DMS53 treated with DMSO at 0.1 percent for 48 hours (cell line): ENCODE data around the gene FCRLB.
"Not testable (repeated sequence)": the region's sequence is repeated elsewhere in the genome, so short reads cannot be mapped to it uniquely, and the experiment has no call there.

Source experiments
- DNase-seq: peaks from one replicate; lab custom pipeline; 2025; ENCODE audit not compliant: unreplicated experiment; lab: John Stamatoyannopoulos, UW

FCRLB gene

DNA sequence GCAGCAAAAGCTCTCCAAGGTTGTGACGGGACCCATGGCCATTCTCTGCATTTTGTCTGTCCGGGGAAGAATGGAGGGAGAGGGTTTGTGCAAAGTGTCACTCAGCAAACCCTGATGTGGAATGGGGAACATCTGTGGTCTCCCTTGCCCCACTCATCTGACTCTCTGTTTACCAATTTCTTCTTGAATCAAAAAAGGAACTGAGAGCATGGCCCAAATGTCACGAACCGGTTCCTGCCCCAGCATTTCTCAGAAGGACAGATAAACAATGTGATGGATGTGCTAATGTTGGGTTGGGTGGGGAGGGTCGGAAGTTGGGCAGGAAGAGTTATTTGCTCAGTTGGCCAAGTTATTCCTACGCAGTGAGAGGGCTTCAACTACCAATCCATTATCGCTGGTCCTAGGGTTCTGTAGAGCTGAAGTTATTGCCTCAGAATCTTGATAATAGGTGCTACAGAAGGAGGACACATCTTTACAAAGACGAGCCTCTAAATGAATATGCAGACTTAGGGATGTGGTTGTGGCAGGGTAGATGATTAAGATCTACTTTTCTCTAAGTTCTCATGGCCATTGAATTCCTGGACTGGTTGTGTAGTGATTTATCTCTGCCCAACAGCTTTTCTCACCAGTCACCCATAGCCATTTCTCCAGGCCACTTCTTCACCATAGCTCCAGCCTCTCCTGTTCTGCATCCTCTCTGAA is 18.7 kb downstream of the FCRLB start:
- no peak for DNase-seq

DNA sequence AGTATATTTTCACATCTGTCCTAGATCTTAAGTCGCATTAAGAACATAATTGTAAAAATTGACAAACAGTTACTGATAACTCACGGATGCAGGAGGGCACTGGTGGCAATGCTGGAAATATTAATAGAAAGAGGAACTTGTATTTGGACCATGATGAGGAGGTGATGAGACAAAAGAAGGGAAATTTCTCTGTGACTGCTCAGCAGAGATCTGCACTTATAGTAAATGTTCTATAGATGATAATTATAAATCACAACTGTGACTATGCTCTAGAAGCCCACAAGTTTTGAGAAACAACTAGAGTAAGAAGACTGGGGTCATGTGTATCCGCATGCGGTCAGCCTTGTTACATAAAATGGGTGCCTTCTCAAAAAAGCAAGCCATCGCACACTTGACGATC is 19.6 kb downstream of the FCRLB start:
- no peak for DNase-seq

DNA sequence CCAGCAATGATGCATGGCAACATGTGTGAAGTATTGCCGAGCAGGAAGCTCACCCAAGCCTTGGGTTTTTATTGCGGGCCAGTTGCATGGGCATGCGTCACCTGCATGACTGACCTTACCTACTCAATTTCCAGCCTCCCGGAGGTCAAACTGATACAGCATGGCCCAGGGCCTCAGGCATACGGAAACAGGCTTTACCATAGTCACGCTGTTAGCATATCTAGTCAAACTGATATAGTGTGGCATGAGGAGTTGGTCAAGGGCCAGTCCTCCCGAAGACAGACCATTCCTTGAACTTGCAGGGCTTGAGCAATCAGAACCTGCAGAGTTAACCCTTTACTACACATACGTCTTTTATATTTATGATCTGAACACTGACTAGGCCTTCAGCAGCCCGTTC is 21.9 kb downstream of the FCRLB start:
- DNase-seq = no peak

DNA sequence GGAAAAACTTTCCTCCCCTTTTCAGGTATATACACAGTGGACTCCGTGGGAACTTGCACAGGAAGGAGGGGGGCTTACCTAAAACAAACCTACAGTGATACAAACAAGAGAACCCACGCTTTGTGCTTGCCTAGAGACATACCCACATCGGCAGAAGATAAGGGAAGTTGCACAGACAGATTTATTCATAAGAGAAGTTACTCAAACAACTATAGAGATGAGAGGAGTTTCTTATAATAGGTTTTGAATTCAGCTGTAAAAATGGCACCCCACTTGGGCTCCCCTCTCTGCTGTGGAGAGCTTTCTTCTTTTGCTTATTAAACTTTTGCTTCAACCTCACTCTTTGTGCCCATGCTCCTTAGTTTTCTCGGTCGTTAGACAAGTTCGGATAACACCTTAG is 26.5 kb downstream of the FCRLB start:
- no peak for DNase-seq

DNA sequence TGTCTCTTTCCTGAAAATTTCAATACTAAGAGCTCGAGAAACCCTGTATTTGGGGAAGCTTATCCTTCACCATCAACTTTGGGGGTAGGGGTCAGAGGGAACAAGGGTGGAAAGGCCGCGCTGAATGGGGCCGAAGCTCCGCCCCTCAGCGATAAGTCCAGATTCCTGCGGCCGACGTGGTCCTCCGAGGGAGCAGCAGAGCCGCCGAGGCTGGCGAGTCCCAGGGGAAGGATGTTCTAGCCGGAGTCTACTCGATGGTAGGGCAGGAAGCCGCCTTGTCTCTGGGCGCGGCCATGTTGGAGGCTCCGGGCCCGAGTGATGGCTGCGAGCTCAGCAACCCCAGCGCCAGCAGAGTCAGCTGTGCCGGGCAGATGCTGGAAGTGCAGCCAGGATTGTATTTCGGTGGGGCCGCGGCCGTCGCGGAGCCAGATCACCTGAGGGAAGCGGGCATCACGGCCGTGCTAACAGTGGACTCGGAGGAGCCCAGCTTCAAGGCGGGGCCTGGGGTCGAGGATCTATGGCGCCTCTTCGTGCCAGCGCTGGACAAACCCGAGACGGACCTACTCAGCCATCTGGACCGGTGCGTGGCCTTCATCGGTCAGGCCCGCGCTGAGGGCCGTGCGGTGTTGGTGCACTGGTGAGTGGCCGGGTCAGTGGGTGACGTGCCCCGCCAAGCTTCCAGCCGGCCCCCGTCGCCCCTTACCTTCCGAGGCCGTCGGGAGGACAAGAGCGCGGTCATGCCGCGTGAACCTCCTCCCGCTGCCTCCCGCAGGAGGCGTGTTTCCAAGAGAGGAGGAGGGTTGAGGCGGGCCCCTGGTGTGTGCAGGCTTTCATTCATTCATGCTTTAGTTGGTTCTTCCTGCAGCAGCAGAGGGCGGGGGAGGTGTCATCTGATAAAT is 28.4 kb downstream of the FCRLB start, which contains the start of gene DUSP12:
Gene DUSP12, plus strand, starts transcription at position 278 of the 899 bp plus-strand sequence. Its CDS starts 16 bp downstream, at position 294.
- peak; percentile 91 for DNase-seq

DNA sequence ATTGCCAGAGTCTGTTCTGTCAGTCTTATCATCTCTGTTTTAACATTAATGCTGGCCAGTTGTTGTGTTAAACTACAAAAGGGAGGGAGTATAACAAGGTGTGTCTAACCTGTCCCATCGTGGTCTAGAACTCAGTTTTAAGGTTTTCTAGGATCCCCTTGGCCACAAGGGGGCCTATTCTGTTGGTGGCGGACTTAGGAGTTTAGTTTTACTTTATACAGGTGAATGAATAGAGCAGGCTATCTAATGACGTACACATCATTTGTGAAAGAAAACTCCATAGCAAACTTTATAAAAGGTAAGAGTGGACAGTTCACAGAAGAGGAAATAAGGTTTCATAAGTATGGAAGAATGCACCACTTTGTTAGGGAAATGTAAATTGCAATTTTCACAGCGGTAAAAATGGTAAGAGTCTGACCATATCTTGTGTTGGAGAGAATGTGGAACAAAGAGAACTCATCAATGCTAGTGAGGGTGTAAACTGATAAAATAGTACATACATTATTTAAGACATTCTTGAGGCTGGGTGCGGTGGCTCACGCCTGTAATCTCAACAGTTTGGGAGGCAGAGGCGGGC is 42.3 kb downstream of the FCRLB start:
- DNase-seq = peak; percentile 32

DNA sequence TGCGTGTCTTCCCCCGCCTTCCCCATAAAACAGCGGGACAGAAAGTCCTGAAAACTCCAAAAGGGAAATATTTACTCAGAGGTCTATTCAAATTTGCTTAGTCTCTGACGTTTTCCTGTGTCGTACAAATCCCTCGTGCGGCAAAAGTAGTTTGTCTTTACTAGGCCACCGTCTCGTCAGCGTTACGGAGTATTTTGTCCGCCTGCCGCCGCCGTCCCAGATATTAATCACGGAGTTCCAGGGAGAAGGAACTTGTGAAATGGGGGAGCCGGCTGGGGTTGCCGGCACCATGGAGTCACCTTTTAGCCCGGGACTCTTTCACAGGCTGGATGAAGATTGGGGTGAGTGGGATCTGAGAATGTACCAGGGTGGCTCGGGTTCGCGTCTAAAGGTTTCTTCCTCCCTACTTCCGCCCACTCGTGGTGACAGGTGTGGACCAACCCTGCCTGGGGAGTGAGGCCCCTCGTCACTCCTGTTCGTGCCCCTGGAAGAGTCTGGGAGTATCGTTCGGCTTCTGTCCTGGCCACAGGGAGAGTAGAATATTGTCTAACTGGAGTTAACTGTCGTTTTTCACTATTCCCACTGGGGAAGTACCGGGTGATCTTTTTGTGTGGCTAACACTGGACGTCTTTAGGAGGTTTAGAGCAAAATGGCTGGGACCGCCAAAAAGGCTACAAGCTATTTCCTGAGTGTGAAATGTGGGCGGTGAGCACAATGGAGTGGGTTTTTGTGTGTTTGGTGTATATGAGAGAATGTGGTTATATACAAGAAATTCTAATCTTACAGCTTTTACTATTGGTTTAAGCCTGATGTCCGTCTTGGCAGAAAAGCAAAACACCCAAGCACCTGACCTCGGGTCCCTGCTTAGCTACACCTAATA is 45.0 kb downstream of the FCRLB start, which contains the start of gene ATF6:
Gene ATF6, plus strand, starts transcription at position 219 of the 880 bp plus-strand sequence. Its CDS starts 41 bp downstream, at position 260.
- DNase-seq = peak; percentile 95

DNA sequence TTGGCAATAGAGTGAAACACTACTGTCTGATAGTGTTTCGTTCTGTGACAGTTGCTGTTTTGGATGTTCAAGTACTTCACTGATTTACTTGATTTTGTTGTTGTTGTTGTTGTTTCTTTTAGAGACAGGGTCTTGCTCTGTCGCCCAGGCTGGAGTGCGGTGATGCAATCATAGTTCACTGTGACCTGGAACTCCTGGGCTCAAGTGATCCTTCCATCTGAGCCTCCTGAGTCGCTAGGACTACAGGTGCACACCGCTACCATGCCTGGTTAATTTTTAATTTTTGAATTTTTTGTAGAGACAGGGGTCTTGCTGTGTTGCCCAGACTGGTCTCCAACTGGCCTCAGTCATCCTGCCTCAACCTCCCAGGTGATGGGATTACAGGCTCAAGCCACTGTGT is 47.1 kb downstream of the FCRLB start:
- DNase-seq = no peak

DNA sequence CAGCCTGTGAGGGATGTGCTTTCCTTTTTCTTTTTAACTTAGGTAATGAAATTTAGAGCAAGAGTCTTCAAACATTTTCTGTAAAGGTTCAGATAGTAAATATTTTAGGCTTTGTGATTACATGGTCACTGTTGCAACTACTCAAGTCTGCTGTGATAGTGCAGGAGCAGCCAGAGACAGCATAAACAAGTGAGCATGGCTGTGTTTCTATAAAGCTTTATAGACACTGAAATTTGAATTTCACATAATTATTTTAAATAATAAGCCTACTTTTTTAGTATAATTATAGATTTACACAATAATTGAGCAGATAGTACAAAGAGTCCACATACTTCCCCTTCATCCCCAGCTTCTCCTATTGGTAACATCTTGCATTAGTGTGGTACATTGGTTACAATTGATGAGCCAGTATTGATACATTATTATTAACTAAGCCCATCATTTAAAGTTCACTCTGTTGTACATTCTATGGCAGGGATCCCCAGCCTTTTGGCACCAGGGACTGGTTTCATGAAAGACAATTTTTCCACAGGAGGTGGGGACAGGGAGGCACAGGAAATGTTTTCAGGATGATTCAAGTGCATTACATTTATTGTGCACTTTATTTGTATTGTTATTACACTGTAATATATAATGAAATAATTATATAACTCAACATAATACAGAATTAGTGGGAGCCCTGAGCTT is 47.8 kb downstream of the FCRLB start:
- DNase-seq = no peak

DNA sequence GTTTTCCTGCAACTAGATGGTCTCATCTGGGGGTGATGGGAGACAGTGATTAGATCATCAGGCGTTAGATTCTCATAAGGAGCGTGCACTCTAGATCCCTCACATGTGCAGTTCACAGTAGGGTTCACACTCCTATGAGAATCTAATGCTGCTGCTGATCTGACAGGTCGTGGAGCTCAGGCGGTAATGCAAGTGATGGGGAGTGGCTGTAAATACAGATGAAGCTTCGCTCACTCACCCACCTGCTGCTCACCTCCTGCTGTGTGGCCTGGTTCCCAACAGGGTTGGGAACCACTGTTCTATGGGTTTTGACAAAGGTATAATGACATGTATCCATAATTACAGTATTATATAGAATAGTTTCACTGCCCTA is 48.3 kb downstream of the FCRLB start:
- DNase-seq = not testable (repeated sequence)

DNA sequence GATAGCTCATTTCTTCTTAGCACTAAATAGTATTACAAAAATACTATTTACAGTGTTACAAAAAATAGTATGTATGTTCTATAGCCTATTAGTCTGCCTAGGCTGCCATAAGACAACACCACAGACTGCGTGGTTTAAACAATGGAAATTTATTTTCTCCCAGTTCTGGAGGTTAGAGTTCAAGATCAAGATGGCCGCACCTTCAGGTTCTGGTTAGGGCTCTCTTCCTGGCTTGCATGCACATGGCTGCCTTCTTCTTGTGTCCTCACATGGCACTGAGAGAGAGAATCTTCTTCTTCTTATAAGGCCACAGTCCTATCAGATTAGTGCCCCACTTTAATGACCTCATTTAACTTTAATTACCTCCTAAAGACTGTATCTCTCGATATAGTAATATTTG is 48.9 kb downstream of the FCRLB start:
- no peak for DNase-seq

DNA sequence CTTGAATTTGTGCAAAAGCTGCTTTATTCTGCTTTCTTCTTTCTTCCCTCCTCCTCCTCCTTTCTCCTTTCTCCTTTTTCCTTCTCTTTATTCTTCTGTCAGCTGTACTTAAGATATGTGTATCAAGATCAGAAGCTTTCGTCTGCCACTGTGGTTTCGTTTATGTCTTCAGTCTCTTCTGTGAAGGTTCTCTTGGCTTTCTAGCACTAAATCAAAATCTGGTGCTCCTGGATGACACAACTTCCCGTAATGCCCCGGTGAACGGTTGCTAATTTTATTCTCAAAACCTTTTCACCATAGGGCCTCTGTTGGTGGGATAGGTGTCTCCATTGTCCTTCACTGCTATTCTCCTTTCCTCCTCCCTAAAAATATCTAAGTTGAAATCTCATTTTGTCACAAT is 49.8 kb downstream of the FCRLB start:
- no peak for DNase-seq

DNA sequence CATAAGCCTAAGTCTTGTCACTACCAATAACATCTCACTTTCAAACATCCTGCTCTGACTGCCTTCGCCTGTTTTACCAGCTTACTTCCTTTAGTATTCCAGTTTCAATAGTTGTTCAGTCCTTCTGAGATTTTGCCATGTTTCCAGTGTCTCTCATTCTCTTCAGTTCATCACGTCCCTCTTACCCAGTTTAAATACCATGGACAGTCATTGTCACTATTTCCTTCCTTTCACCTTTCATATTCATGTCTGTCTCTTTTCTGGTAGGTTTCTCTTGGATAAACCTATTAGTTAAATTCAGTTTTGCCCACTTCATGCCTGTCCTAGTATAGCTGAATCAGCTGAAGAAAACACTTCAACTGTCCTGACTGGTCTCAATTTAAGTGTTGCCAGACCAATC is 50.6 kb downstream of the FCRLB start:
- DNase-seq = no peak

DNA sequence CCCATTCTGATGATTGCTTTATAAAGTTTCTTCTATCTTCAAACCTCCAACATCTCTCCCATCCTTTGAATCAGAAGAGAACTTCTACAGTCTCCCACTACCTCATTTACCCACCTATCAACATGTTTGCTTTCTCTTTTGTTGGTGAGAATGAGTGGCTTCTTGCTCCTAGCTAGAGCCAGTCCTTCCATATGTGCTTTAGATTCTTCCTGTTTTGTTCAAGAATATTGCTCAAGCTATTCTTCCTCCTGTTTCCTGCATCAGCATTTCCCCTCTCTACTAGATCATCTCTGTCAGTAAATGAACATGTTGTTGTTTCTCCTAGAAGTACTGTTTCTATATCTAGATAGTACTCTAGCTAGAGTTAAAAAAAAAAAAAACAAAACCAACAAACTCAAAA is 51.1 kb downstream of the FCRLB start:
- no peak for DNase-seq

DNA sequence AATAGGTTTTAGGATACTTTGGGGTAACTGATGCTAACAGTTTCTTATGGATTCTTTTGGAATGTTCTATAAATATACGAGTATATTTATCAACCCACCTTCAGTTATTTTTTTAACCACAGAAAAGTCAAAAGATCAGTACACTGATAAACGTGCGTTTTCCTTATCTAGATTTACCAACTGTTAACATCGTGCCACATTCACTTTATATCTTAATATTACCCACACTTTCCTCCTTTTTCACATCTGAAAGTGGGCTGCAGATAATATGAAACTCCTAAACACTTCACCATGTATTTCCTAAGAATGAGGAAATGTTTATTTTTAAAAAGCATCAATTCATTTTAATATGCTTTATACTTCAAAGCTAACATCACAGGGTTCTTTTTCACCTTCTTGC is 52.4 kb downstream of the FCRLB start:
- no peak for DNase-seq

DNA sequence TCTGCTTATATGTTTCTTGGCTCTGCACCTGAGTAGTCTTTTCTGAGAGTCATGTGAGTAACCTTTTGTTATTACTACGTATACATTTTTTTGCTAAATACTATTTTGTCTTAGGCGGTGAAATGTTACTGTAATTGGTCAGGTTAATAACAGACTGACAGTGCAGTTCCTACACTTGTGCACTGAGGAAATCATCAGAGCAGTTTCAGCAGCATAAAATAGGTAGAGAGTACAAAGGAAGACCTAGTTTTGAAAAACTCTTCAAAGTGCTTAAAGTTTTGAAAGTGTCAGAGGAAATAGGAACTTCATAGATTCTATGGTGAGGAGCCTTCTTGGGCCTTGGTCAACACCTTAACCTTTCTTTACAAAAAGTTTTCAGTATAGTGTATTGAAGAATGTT is 55.9 kb downstream of the FCRLB start:
- DNase-seq = no peak
